Left ventricle myocardium inferior (tissue), 1 donor: Measurements from ENCODE around the gene DNAAF9. TPM values are rescaled to one million over a fixed set of nuclear protein-coding genes. Genes with fewer than 3 reads are reported as not detected.

Experiments used
- DNase-seq: peaks from one replicate; pipeline ENCODE4 v3.0.0-alpha.2; 2020
- H3K27ac ChIP-seq: fragments of 200-600 bp; replicated peaks from 2 replicates; pipeline ENCODE4 v1.8.0; 2021
- H3K27me3 ChIP-seq: fragments of 200-600 bp; 2 replicates; pipeline ENCODE4 v1.8.0; 2021; ENCODE audit warnings: low read depth
- H3K36me3 ChIP-seq: fragments of 200-600 bp; 2 replicates; pipeline ENCODE4 v1.8.0; 2021
- H3K4me1 ChIP-seq: fragments of 200-600 bp; 2 replicates; pipeline ENCODE4 v1.8.0; 2021
- H3K4me3 ChIP-seq: fragments of 200-600 bp; 2 replicates; pipeline ENCODE4 v1.8.0; 2021; ENCODE audit warnings: mild to moderate bottlenecking, moderate library complexity
- H3K9me3 ChIP-seq: fragments of 200-600 bp; replicated peaks from 2 replicates; pipeline ENCODE4 v1.8.0; 2021
- CTCF ChIP-seq: fragments of 200-600 bp; IDR thresholded peaks from 2 replicates; pipeline ENCODE4 v1.8.0; 2021; ENCODE audit warnings: antibody characterized with exemption, mild to moderate bottlenecking, borderline replicate concordance
- intact Hi-C: fragments of 100-400 bp; cut with micrococcal nuclease; formaldehyde crosslinking; loops from one replicate; pipeline ENCODE4 v1.11.0; 2022
- total RNA-seq: library from RNA; stranded (reverse); fragmentation: NEBNext Ultra II Directional; extraction: Animal tissue kit (Norgen Biotek cat#: 25700); gene quantifications from one replicate; pipeline ENCODE4 v1.2.1, GENCODE V29; 2021
- donor health status: DM: no; HTN: yes; CAD: no; lungs with severe emphysema.

Gene DNAAF9
- total RNA-seq, 1 donor from 2014 or later = 26.2 TPM

- Histone ChIP-seq H3K4me3 (no peak overlapping the region), H3K4me1 (peaks cover 34% of the 10 kb centered on the region), H3K27ac (no peak overlapping the region), H3K36me3 (peaks cover 30% of the 10 kb centered on the region), H3K27me3 (no peaks in the 10 kb centered on the region), H3K9me3 (no peaks in the 10 kb centered on the region)
- no peak for DNase-seq
- intact Hi-C loops = no loop called here
- peak; percentile 18 for TF ChIP-seq CTCF
These were observed 48.7 kb downstream of the DNAAF9 start for GRCh38 chr20:3358676-3359340.

Other genes starting within 250 kb of the DNAAF9 start
- gene FASTKD5, start 247.8 kb downstream of the DNAAF9 start, total RNA-seq = 27.8 TPM
- 3.1 TPM for gene UBOX5, start 247.8 kb downstream of the DNAAF9 start, total RNA-seq
- gene LZTS3, start 234.1 kb downstream of the DNAAF9 start, total RNA-seq = 13.4 TPM
- 30.0 TPM for gene DDRGK1, start 203.0 kb downstream of the DNAAF9 start, total RNA-seq
- 17.2 TPM for gene ITPA, start 198.2 kb downstream of the DNAAF9 start, total RNA-seq
- 0.11 TPM for gene SLC4A11, start 168.5 kb downstream of the DNAAF9 start, total RNA-seq
- gene ATRN, start 63.3 kb upstream of the DNAAF9 start, total RNA-seq = 32.4 TPM